GM12891 (cell line): ENCODE results near the gene RUSF1.

ENCODE experiments used
- DNase-seq: peaks from one replicate; pipeline ENCODE4 v3.0.0; 2011; ENCODE audit warnings: low spot score; ENCODE audit not compliant: insufficient read length
- FAIRE-seq: peaks from 2 replicates; lab custom pipeline; 2011; peaks lifted over from hg19 to GRCh38; lab: Jason Lieb, UNC
- PAX5 ChIP-seq: IDR thresholded peaks from 2 replicates; pipeline ENCODE4 v1.6.1; 2011; ENCODE audit warnings: low read length, moderate library complexity, mild to moderate bottlenecking; ENCODE audit not compliant: insufficient read depth, severe bottlenecking
- POLR2A ChIP-seq: IDR thresholded peaks from 2 replicates; pipeline ENCODE4 v1.6.1; 2011; ENCODE audit warnings: low read depth, low read length, control low read depth
- POLR2AphosphoS5 ChIP-seq: IDR thresholded peaks from 2 replicates; pipeline ENCODE4 v1.6.1; 2011; ENCODE audit warnings: low read depth, low read length, control low read depth
- POU2F2 ChIP-seq: IDR thresholded peaks from 2 replicates; pipeline ENCODE4 v1.6.1; 2011; ENCODE audit warnings: low read depth, mild to moderate bottlenecking, control low read depth, low read length, moderate library complexity
- SPI1 ChIP-seq: IDR thresholded peaks from 2 replicates; pipeline ENCODE4 v1.6.1; 2011; ENCODE audit warnings: low read depth, low read length, control low read depth
- TAF1 ChIP-seq: IDR thresholded peaks from 2 replicates; pipeline ENCODE4 v1.6.1; 2011; ENCODE audit warnings: low read depth, low read length, control low read depth

The RUSF1 gene

DNA sequence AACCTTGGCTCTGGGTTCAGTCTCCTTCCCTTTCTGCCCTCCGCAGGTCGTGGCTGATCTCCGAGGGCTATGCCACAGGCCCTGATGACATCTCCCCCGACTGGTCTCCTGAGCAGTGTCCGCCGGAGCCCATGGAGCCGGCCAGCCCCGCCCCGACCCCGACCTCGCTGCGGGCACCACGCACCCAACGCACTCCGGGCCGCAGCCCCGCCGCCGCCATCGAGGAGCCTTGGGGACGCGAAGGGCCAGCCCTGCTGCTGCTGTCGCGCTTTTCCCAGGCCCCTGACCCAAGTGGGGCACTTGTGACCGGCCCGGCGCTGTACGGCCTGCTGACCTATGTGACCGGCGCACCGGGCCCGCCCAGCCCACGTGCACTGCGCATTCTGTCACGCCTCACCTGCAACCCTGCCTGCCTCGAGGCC, 43.8 kb downstream of the RUSF1 start:
- no peak for TF ChIP-seq POLR2A
- no peak for TF ChIP-seq SPI1
- TF ChIP-seq POLR2AphosphoS5: no peak
- TF ChIP-seq PAX5: no peak
- no peak for TF ChIP-seq TAF1
- no peak for TF ChIP-seq POU2F2
- DNase-seq (no peak), FAIRE-seq (no peak)

GRCh38 chr16:31461921-31462804, 46.0 kb downstream of the RUSF1 start:
- DNase-seq: no peak
- FAIRE-seq: no peak
- TF ChIP-seq POLR2A (no peak), PAX5 (no peak)

GRCh38 chr16:31461201-31461920, 46.8 kb downstream of the RUSF1 start:
- TF ChIP-seq TAF1 (no peak), POLR2AphosphoS5 (no peak), POLR2A (no peak), SPI1 (no peak), PAX5 (no peak), POU2F2 (no peak)
- no peak for FAIRE-seq
- no peak for DNase-seq

- DNase-seq (no peak), FAIRE-seq (peak; percentile 28)
- TF ChIP-seq POLR2AphosphoS5 (no peak), TAF1 (no peak), SPI1 (no peak), PAX5 (no peak), POLR2A (no peak), POU2F2 (no peak)
Observed at GRCh38 chr16:31460582-31461002, 47.6 kb downstream of the RUSF1 start.

GRCh38 chr16:31459687-31460581, 48.3 kb downstream of the RUSF1 start:
- TF ChIP-seq POLR2AphosphoS5 (peak; percentile 31; the same call in 1 of the 2 replicates), TAF1 (no peak)
- DNase-seq (peak; percentile 88), FAIRE-seq (peak; percentile 97)

GRCh38 chr16:31458844-31459686, 49.1 kb downstream of the RUSF1 start, which contains the start of gene ARMC5:
TSS of gene ARMC5 (plus strand) at chr16:31459501. CDS start at chr16:31459525, 24 bp downstream.
- peak; percentile 79 for DNase-seq
- FAIRE-seq: no peak
- TF ChIP-seq SPI1 (peak; percentile 83), TAF1 (peak; percentile 91), POU2F2 (peak; percentile 73; the same call in 1 of the 2 replicates), POLR2AphosphoS5 (peak; percentile 91), POLR2A (peak; percentile 88), PAX5 (peak; percentile 49)

GRCh38 chr16:31458073-31458843, 49.9 kb downstream of the RUSF1 start:
- DNase-seq: peak; percentile 59
- peak; percentile 51 for FAIRE-seq
- TF ChIP-seq POLR2A (peak; percentile 42; the same call in 1 of the 2 replicates), PAX5 (no peak), TAF1 (peak; percentile 69), POU2F2 (peak; percentile 71), SPI1 (no peak)

DNA sequence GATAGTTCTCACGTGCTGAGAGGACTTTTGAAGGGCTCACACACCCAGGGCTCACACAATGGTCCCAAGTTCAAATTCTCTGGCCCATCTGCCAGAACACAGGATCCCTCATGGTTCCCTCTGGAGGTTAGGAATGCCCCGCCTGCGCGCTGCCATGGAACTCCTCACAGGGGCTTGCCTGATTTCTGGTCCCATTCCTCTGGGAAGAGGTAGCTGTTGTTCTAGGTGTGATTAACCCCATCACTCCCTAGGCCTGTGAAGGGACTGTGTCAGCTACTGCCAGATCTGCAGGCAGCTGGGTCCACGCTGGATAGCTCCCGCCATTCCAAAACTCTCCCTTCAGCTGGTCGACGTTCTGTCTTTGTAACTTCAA, 51.2 kb downstream of the RUSF1 start:
- no peak for DNase-seq
- TF ChIP-seq PAX5 (no peak), POLR2AphosphoS5 (no peak), SPI1 (no peak), TAF1 (no peak), POLR2A (no peak), POU2F2 (no peak)
- no peak for FAIRE-seq
